ENCODE data around the gene ANKS6.

- TF ChIP-seq CTCF (conservative IDR thresholded peaks at IDR 0.05; ENCODE audit: low read depth, low read length) (no peak), ELK1 (IDR thresholded peaks at IDR 0.05; ENCODE audit: borderline replicate concordance, low read depth, low read length) (no peak), RCOR1 (IDR thresholded peaks at IDR 0.05; ENCODE audit: insufficient replicate concordance, low read length) (no peak), BHLHE40 (IDR thresholded peaks at IDR 0.05; ENCODE audit: low read depth, low read length) (no peak), POLR2A (IDR thresholded peaks at IDR 0.05; ENCODE audit: low read depth, low read length) (no peak), MXI1 (IDR thresholded peaks at IDR 0.05; ENCODE audit: borderline replicate concordance, low read depth, low read length) (no peak), FOS (IDR thresholded peaks at IDR 0.05; ENCODE audit: low read depth, low read length) (no peak)
Observed at GRCh38 chr9:98837516-98837915, 41.2 kb upstream of the ANKS6 start.

All from IMR-90 (cell line).